ENCODE data around the gene NIFK. TPM values are rescaled to one million over a fixed set of nuclear protein-coding genes. Genes with fewer than 3 reads are reported as not detected.

NIFK gene
- polyA plus RNA-seq, 1 donor (not counting 4 experiments of a cell fraction or from before 2014, with no cell fraction given): 60.4 TPM

- Histone ChIP-seq H3K79me2 (ENCODE audit: control insufficient read depth, insufficient read depth, low read length) (no peaks in the 10 kb centered on the region), H3K36me3 (ENCODE audit: control insufficient read depth in 2 of 2, extremely low read depth in 1 of 2, insufficient read depth in 2 of 2, low read length in 2 of 2) (no peaks in the 10 kb centered on the region), H3K9me3 (ENCODE audit: control insufficient read depth, low read depth, low read length) (no peaks in the 10 kb centered on the region), H3K4me2 (ENCODE audit: control insufficient read depth, extremely low read depth, insufficient read depth, low read depth, low read length) (no peak overlapping the region), H3K9ac (ENCODE audit: control insufficient read depth, extremely low read depth, insufficient read depth, low read length) (no peak overlapping the region), H3K27ac (ENCODE audit: control insufficient read depth, insufficient read depth, low read length) (no peak overlapping the region), H4K20me1 (ENCODE audit: control insufficient read depth, extremely low read depth, insufficient read depth, low read length) (no peaks in the 10 kb centered on the region), H3K9me1 (ENCODE audit: control insufficient read depth, extremely low read depth, insufficient read depth, low read length) (no peaks in the 10 kb centered on the region), H3K27me3 (ENCODE audit: control insufficient read depth, extremely low read depth, insufficient read depth, low read length) (no peaks in the 10 kb centered on the region), H3K4me3 (ENCODE audit: control insufficient read depth in 2 of 3, extremely low read depth in 1 of 3, insufficient read depth in 2 of 3, low read depth in 1 of 3, low read length in 3 of 3) (no peak overlapping the region), H3K4me1 (ENCODE audit: control insufficient read depth, extremely low read depth, insufficient read depth, low read length) (peaks cover 41% of the 10 kb centered on the region), H2AFZ (ENCODE audit: control insufficient read depth, low read length) (peak overlapping the region; percentile 46)
- FAIRE-seq (no peak), DNase-seq (ENCODE audit: low read depth, low spot score) (no peak)
- dilution Hi-C loops (cut with MboI; ENCODE audit: extremely low pct_ligation_motif_present, low sequenced_read_pairs): no loop called here
- TF ChIP-seq CTCF (optimal IDR thresholded peaks at IDR 0.05 in 1 of 3, IDR thresholded peaks at IDR 0.05 in 1 of 3, conservative IDR thresholded peaks at IDR 0.05 in 1 of 3; ENCODE audit: extremely low read depth in 1 of 3, insufficient read depth in 2 of 3, low read length in 3 of 3) (no peak), EZH2 (IDR thresholded peaks at IDR 0.05; ENCODE audit: low read length) (no peak)
These were observed 39.5 kb downstream of the NIFK start for GRCh38 chr2:121697108-121697631.

GRCh38 chr2:121696410-121696930 is 40.2 kb downstream of the NIFK start:
- Histone ChIP-seq H3K4me3 (ENCODE audit: control insufficient read depth in 2 of 3, extremely low read depth in 1 of 3, insufficient read depth in 2 of 3, low read depth in 1 of 3, low read length in 3 of 3) (no peak overlapping the region), H4K20me1 (ENCODE audit: control insufficient read depth, extremely low read depth, insufficient read depth, low read length) (no peaks in the 10 kb centered on the region), H3K27me3 (ENCODE audit: control insufficient read depth, extremely low read depth, insufficient read depth, low read length) (no peaks in the 10 kb centered on the region), H3K4me1 (ENCODE audit: control insufficient read depth, extremely low read depth, insufficient read depth, low read length) (peaks cover 39% of the 10 kb centered on the region), H3K9me1 (ENCODE audit: control insufficient read depth, extremely low read depth, insufficient read depth, low read length) (no peaks in the 10 kb centered on the region), H3K9me3 (ENCODE audit: control insufficient read depth, low read depth, low read length) (no peaks in the 10 kb centered on the region), H3K27ac (ENCODE audit: control insufficient read depth, insufficient read depth, low read length) (no peak overlapping the region), H3K4me2 (ENCODE audit: control insufficient read depth, extremely low read depth, insufficient read depth, low read depth, low read length) (no peak overlapping the region), H3K9ac (ENCODE audit: control insufficient read depth, extremely low read depth, insufficient read depth, low read length) (no peak overlapping the region), H3K79me2 (ENCODE audit: control insufficient read depth, insufficient read depth, low read length) (no peaks in the 10 kb centered on the region), H2AFZ (ENCODE audit: control insufficient read depth, low read length) (no peak overlapping the region), H3K36me3 (ENCODE audit: control insufficient read depth in 2 of 2, extremely low read depth in 1 of 2, insufficient read depth in 2 of 2, low read length in 2 of 2) (no peaks in the 10 kb centered on the region)
- FAIRE-seq (no peak), DNase-seq (ENCODE audit: low read depth, low spot score) (no peak)
- dilution Hi-C loops (cut with MboI; ENCODE audit: extremely low pct_ligation_motif_present, low sequenced_read_pairs): no loop called here
- no peak for TF ChIP-seq CTCF (optimal IDR thresholded peaks at IDR 0.05 in 1 of 3, IDR thresholded peaks at IDR 0.05 in 1 of 3, conservative IDR thresholded peaks at IDR 0.05 in 1 of 3; ENCODE audit: extremely low read depth in 1 of 3, insufficient read depth in 2 of 3, low read length in 3 of 3)
- no peak for TF ChIP-seq EZH2 (IDR thresholded peaks at IDR 0.05; ENCODE audit: low read length)

All from keratinocyte (primary cell).